Stromal cell of bone marrow (primary cell): Measurements from ENCODE around the gene HS6ST3.

Source experiments
- DNase-seq: peaks from one replicate; pipeline ENCODE4 v3.0.0-alpha.2; 2012; ENCODE audit warnings: low read depth

Gene HS6ST3

GRCh38 chr13:96793404-96793755, 703.5 kb downstream of the HS6ST3 start:
- no peak for DNase-seq

GRCh38 chr13:96794669-96795068, 704.8 kb downstream of the HS6ST3 start:
- no peak for DNase-seq

GRCh38 chr13:96795670-96796069, 705.8 kb downstream of the HS6ST3 start:
- no peak for DNase-seq

- no peak for DNase-seq
Measured at GRCh38 chr13:96796091-96796633, 706.3 kb downstream of the HS6ST3 start.

GRCh38 chr13:96797136-96797535, 707.2 kb downstream of the HS6ST3 start:
- no peak for DNase-seq

GRCh38 chr13:96803456-96804100, 713.7 kb downstream of the HS6ST3 start:
- DNase-seq = no peak

- DNase-seq = no peak
Measured at GRCh38 chr13:96804174-96804573, 714.3 kb downstream of the HS6ST3 start.

- no peak for DNase-seq
Measured at GRCh38 chr13:96806746-96807145, 716.8 kb downstream of the HS6ST3 start.

GRCh38 chr13:96809366-96810096, 719.6 kb downstream of the HS6ST3 start:
- DNase-seq = no peak

GRCh38 chr13:96810104-96810503, 720.2 kb downstream of the HS6ST3 start:
- DNase-seq = no peak

- no peak for DNase-seq
Measured at GRCh38 chr13:96811049-96811448, 721.1 kb downstream of the HS6ST3 start.

- DNase-seq = no peak
Measured at GRCh38 chr13:96816261-96816660, 726.4 kb downstream of the HS6ST3 start.

GRCh38 chr13:96816874-96817273, 727.0 kb downstream of the HS6ST3 start:
- no peak for DNase-seq

GRCh38 chr13:96817336-96817941, 727.5 kb downstream of the HS6ST3 start:
- DNase-seq = no peak

- DNase-seq = no peak
Measured at GRCh38 chr13:96819375-96819774, 729.5 kb downstream of the HS6ST3 start.

GRCh38 chr13:96821381-96821780, 731.5 kb downstream of the HS6ST3 start:
- DNase-seq = no peak

GRCh38 chr13:96821971-96822370, 732.1 kb downstream of the HS6ST3 start:
- DNase-seq = no peak

- DNase-seq = no peak
Measured at GRCh38 chr13:96822895-96823294, 733.0 kb downstream of the HS6ST3 start.

- no peak for DNase-seq
Measured at GRCh38 chr13:96824140-96824539, 734.2 kb downstream of the HS6ST3 start.

GRCh38 chr13:96825653-96826052, 735.7 kb downstream of the HS6ST3 start:
- no peak for DNase-seq

- DNase-seq = no peak
Measured at GRCh38 chr13:96834626-96835025, 744.7 kb downstream of the HS6ST3 start.

- no peak for DNase-seq
Measured at GRCh38 chr13:96835546-96835945, 745.6 kb downstream of the HS6ST3 start.

- no peak for DNase-seq
Measured at GRCh38 chr13:96836733-96837132, 746.8 kb downstream of the HS6ST3 start.
